ENCODE results near the gene AJAP1.
"Not testable (repeated sequence)": the region's sequence is repeated elsewhere in the genome, so short reads cannot be mapped to it uniquely, and the experiment has no call there.

The AJAP1 gene, protein sequence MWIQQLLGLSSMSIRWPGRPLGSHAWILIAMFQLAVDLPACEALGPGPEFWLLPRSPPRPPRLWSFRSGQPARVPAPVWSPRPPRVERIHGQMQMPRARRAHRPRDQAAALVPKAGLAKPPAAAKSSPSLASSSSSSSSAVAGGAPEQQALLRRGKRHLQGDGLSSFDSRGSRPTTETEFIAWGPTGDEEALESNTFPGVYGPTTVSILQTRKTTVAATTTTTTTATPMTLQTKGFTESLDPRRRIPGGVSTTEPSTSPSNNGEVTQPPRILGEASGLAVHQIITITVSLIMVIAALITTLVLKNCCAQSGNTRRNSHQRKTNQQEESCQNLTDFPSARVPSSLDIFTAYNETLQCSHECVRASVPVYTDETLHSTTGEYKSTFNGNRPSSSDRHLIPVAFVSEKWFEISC

GRCh38 chr1:4653796-4654725 is at the start of gene AJAP1:
Gene AJAP1 (plus strand): TSS chr1:4654609. CDS start chr1:4655426, 817 bp downstream.
- no peak for DNase-seq (ENCODE audit: low spot score)

DNA sequence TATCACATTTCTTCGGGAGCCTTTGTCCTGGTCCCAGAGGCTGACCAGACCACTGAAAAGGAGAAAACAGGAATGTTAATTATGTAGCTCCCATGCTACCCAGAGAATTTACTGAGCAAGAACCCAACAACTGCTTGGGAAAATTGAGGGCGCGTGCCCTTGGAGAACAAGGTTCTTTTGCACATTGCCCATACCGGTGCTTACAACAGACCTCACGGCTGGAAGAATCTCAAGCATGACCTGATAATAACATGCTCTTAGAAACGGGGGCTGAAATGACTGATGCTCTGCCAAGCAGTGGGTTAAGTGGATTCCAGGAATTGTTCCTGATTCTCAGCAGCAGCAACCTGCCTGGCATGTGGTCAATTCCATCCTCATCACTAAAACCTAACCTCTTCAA is 49.3 kb upstream of the AJAP1 start:
- DNase-seq (ENCODE audit: low spot score): no peak

DNA sequence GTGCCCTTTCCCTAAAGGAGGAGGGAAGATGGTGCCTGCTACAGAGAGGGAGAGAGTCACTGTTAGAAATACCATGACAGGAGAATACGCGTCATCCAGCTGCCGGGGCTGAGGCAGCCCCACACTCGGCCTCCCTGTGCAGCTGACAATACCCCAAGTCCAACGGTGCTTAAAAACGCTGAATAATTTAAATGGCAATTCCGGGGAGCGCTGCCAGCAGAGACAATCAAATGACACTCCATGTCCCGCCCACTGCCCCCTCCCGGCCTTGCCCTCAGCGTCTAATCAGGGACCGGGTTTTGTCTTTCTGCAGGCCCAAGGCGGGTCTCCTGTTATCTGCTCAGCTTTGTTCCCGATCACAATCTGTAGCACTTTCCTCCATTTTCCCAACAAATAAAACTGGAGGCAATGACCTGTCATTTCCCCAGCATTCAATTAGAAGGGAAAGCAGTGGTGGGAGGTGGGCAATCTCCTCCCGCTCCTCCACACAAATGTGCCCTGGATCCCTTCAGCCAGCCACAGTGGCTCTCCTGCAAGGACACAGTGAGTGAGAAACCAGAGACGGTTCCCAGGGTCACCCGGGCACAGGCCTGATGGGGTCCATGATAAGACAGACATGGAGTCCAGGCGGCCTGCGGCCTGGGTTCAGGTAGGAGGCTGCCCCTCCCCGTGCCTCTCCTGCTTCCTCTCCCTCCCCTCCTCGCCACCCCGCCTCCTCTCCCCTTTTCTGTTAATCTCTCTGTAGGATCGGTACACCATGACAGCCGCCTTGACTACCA is 42.7 kb upstream of the AJAP1 start:
- no peak for DNase-seq (ENCODE audit: low spot score)

- DNase-seq (ENCODE audit: low spot score): no peak
These were observed 41.4 kb upstream of the AJAP1 start for GRCh38 chr1:4612991-4613390.

GRCh38 chr1:4613606-4614370 is 40.6 kb upstream of the AJAP1 start:
- no peak for DNase-seq (ENCODE audit: low spot score)

DNA sequence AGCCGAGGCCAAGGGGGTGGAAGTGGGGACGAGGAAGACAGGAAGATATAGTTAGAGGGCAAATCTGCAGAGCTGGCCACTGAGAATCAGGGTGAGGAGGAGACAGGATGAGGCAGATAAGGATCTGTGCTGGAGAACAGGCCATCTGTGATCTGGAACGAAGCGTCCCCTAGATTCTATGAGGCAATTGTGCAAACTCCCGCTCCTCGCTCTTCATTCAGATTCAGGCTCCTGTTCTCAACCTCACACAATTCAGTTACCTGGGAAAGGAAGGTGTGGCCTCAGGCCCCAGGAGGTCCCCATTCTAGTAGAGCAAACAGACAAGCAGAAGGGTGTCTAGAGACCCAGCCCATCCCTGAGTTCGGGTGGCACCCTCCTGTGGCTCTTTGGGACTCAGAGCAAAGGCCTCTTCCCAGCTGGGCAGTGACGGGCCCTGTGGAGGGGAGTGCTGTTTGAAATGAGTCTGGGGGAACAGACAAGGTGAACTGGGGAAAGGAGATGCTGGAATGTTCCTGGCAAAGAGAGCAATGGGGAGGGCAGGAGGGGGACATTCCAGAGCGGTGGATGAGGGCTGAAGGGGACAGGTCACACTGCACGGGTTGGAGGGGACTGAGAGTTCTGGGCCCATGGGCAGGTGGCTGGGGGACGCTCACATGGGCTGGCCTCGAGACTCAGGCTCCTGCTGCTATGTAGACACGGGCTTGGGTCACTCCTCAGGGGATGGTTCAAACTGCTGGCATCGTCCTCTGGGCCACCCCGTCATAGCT is 39.9 kb upstream of the AJAP1 start:
- no peak for DNase-seq (ENCODE audit: low spot score)

GRCh38 chr1:4615138-4615470 is 39.3 kb upstream of the AJAP1 start:
- no peak for DNase-seq (ENCODE audit: low spot score)

GRCh38 chr1:4615501-4615900 is 38.9 kb upstream of the AJAP1 start:
- DNase-seq (ENCODE audit: low spot score): no peak

DNA sequence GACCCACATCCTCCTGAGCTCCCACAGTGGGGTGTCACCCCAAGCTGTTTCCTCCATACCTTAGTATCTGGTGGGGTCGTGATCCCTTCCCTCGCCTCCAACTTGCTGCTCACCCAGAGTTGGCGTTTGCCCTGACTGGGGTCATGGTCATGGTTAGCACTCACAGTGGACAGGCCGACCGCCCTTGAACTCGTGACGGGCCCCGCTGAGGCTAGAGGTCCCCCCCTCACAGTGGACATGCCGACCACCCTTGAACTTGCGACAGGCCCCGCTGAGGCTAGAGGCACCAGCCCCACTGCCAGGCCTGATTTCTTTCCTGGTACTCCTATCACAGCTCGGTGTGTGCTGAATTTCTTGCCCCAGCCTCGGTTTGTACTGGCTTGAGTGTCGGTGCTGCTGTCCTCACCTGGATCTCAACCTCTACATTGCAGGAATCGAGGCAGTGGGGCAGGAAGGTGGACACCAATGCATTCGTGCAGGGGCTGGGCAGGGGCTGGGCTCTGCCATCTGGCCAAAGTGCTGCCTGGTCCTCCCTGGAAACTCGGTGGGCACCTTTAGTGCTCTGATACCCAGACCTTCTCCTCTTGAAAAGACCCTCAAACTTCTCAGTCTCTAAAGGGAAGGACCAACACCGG is 37.5 kb upstream of the AJAP1 start:
- DNase-seq (ENCODE audit: low spot score): no peak

GRCh38 chr1:4617506-4617905 is 36.9 kb upstream of the AJAP1 start:
- no peak for DNase-seq (ENCODE audit: low spot score)

DNA sequence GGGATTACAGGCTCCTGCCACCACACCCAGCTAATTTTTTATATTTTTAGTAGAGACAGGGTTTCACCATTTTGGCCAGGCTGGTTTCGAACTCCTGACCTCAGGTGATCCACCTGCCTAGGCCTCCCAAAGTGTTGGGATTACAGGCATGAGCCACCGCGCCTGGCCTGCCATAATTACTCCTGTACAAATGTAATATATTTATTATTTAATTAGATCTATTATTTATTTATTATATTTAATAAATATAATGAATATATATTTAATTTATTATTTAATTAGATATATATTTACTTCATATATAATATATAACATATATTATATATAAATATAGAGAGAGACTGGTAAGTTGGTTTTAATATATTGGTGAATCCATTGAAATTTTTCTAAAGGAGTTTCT is 35.6 kb upstream of the AJAP1 start:
- DNase-seq (ENCODE audit: low spot score): not testable (repeated sequence)

DNA sequence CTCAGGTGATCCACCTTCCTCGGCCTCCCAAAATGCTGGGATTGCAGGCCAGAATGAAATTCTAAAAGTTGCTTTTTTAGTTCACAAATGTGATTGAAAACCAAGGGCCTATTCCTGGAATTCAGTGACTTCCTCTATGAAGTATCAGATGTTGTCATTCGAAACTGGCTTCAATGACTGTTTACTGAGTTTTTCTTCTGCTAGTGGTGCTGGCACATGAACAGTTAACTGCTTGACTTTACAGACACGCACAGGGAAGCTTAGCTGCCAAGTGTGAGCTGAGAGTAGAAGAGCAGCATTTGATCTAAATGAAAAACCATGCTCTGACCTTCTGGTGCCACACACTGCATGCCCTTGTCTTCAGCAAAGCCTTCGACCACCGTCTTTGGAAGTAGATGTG is 32.8 kb upstream of the AJAP1 start:
- DNase-seq (ENCODE audit: low spot score): no peak

GRCh38 chr1:4622821-4623220 is 31.6 kb upstream of the AJAP1 start:
- DNase-seq (ENCODE audit: low spot score): no peak

DNA sequence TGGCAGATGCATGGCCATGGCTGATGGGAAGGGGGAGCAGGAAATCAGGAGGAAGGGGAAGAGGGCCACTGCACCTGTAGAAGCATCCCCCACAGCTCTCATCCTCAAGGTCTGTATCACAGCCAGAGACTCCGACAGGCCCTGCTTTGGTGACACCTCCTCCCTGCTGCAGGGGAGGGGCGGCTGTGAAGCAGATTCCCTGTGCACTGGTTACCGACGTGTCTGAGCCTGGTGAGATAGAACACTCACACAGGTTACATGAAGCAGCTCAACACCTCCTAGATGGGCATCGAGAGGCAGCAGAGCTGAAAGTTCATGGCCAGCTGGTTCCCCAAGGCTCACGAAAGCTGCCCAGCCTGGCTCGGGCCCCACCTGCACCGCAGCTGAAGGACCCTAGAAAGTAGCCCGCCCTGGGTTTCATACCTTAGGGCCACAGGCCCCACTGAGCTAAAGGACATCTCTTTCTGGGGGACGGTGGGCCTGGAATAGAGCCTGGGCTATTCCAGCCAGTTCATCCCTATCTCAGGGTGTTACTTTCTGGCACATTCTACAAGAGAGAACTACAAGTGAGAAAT is 30.2 kb upstream of the AJAP1 start:
- no peak for DNase-seq (ENCODE audit: low spot score)

- no peak for DNase-seq (ENCODE audit: low spot score)
These were observed 29.6 kb upstream of the AJAP1 start for GRCh38 chr1:4624801-4625200.

- no peak for DNase-seq (ENCODE audit: low spot score)
These were observed 28.3 kb upstream of the AJAP1 start for GRCh38 chr1:4626061-4626460.

GRCh38 chr1:4626560-4627319 is 27.7 kb upstream of the AJAP1 start:
- DNase-seq (ENCODE audit: low spot score): no peak

- DNase-seq (ENCODE audit: low spot score): no peak
These were observed 27.1 kb upstream of the AJAP1 start for GRCh38 chr1:4627353-4627752.

- DNase-seq (ENCODE audit: low spot score): no peak
These were observed 25.4 kb upstream of the AJAP1 start for GRCh38 chr1:4628992-4629391.
